Measurements from ENCODE around the gene CROCC2.

The CROCC2 gene

GRCh38 chr2:241009601-241010530 lies 103.7 kb downstream of the CROCC2 start:
- Histone ChIP-seq H3K36me3 (ENCODE audit: low read length) (no peaks in the 10 kb centered on the region), H2AFZ (ENCODE audit: low read depth, low read length, severe bottlenecking) (no peak overlapping the region), H4K20me1 (ENCODE audit: low read depth, low read length) (no peaks in the 10 kb centered on the region), H3K9me3 (ENCODE audit: insufficient read depth, low read length) (0 out of 2 replicates have a peak, but pooled peaks cover 5% of the 10 kb centered on the region), H3K9me2 (replicated peaks; ENCODE audit: insufficient read depth, low read length) (no peaks in the 10 kb centered on the region), H3K27ac (ENCODE audit: low read depth, low read length) (no peak overlapping the region), H3K27me3 (ENCODE audit: low read length) (no peaks in the 10 kb centered on the region), H3F3A (ENCODE audit: insufficient read depth) (no peaks in the 10 kb centered on the region), H3K79me2 (ENCODE audit: insufficient read depth, low read length) (no peaks in the 10 kb centered on the region), H3K4me2 (ENCODE audit: low read depth, low read length, poor library complexity, severe bottlenecking) (no peak overlapping the region), H3K4me3 (ENCODE audit: insufficient read depth, low read length, poor library complexity, severe bottlenecking) (no peak overlapping the region), H3K9ac (ENCODE audit: low read length) (no peak overlapping the region)
- TF ChIP-seq EZH2phosphoT487 (conservative IDR thresholded peaks at IDR 0.05; ENCODE audit: low read length) (no peak), CTCF (IDR thresholded peaks at IDR 0.05; ENCODE audit: insufficient read depth, low read length, poor library complexity, severe bottlenecking) (no peak)

GRCh38 chr2:241010531-241011295 lies 104.6 kb downstream of the CROCC2 start:
- no peak overlapping the region for H3K4me3 ChIP-seq (ENCODE audit: insufficient read depth, low read length, poor library complexity, severe bottlenecking)
- H3K9ac ChIP-seq (ENCODE audit: low read length), result no peak overlapping the region
- H4K20me1 ChIP-seq (ENCODE audit: low read depth, low read length), result no peaks in the 10 kb centered on the region
- no peaks in the 10 kb centered on the region for H3K36me3 ChIP-seq (ENCODE audit: low read length)
- H2AFZ ChIP-seq (ENCODE audit: low read depth, low read length, severe bottlenecking), result no peak overlapping the region
- no peak overlapping the region for H3K27ac ChIP-seq (ENCODE audit: low read depth, low read length)
- 0 out of 2 replicates have a peak, but pooled peaks cover 5% of the 10 kb centered on the region for H3K9me3 ChIP-seq (ENCODE audit: insufficient read depth, low read length)
- TF ChIP-seq EZH2phosphoT487 (conservative IDR thresholded peaks at IDR 0.05; ENCODE audit: low read length) (no peak), CTCF (IDR thresholded peaks at IDR 0.05; ENCODE audit: insufficient read depth, low read length, poor library complexity, severe bottlenecking) (no peak)
- no peaks in the 10 kb centered on the region for H3F3A ChIP-seq (ENCODE audit: insufficient read depth)
- H3K9me2 ChIP-seq (replicated peaks; ENCODE audit: insufficient read depth, low read length), result no peaks in the 10 kb centered on the region
- H3K27me3 ChIP-seq (ENCODE audit: low read length), result no peaks in the 10 kb centered on the region
- H3K79me2 ChIP-seq (ENCODE audit: insufficient read depth, low read length), result no peaks in the 10 kb centered on the region
- no peak overlapping the region for H3K4me2 ChIP-seq (ENCODE audit: low read depth, low read length, poor library complexity, severe bottlenecking)

- H4K20me1 ChIP-seq (ENCODE audit: low read depth, low read length), result no peaks in the 10 kb centered on the region
- no peaks in the 10 kb centered on the region for H3K36me3 ChIP-seq (ENCODE audit: low read length)
- TF ChIP-seq EZH2phosphoT487 (conservative IDR thresholded peaks at IDR 0.05; ENCODE audit: low read length) (no peak), CTCF (IDR thresholded peaks at IDR 0.05; ENCODE audit: insufficient read depth, low read length, poor library complexity, severe bottlenecking) (no peak)
- H3K79me2 ChIP-seq (ENCODE audit: insufficient read depth, low read length), result no peaks in the 10 kb centered on the region
- H3K4me2 ChIP-seq (ENCODE audit: low read depth, low read length, poor library complexity, severe bottlenecking), result no peak overlapping the region
- H3K27ac ChIP-seq (ENCODE audit: low read depth, low read length), result no peak overlapping the region
- no peak overlapping the region for H2AFZ ChIP-seq (ENCODE audit: low read depth, low read length, severe bottlenecking)
- no peaks in the 10 kb centered on the region for H3K9me3 ChIP-seq (ENCODE audit: insufficient read depth, low read length)
- H3K9ac ChIP-seq (ENCODE audit: low read length), result no peak overlapping the region
- H3K4me3 ChIP-seq (ENCODE audit: insufficient read depth, low read length, poor library complexity, severe bottlenecking), result no peak overlapping the region
- no peaks in the 10 kb centered on the region for H3K27me3 ChIP-seq (ENCODE audit: low read length)
- no peaks in the 10 kb centered on the region for H3F3A ChIP-seq (ENCODE audit: insufficient read depth)
- no peaks in the 10 kb centered on the region for H3K9me2 ChIP-seq (replicated peaks; ENCODE audit: insufficient read depth, low read length)
Observed at GRCh38 chr2:241011296-241011600, 105.1 kb downstream of the CROCC2 start.
